GM18909 (cell line): ENCODE data around the gene DOK1.
A peak's percentile ranks its signal among the peaks of the same experiment; 100 is the strongest.

Experiments used
- ATAC-seq: cut with Tn5 transposase; IDR thresholded peaks from one replicate; pipeline ENCODE4 v1.9.1; 2021; ENCODE audit warnings: mild to moderate bottlenecking; ENCODE audit not compliant: unreplicated experiment, poor library complexity

DOK1 gene

GRCh38 chr2:74524955-74525716, 29.4 kb upstream of the DOK1 start:
- ATAC-seq, result no peak

- no peak for ATAC-seq
Observed at GRCh38 chr2:74525717-74526648, 28.5 kb upstream of the DOK1 start, which contains the start of gene DQX1. Gene DQX1 (minus strand): TSS chr2:74526231. CDS start chr2:74525729, 502 bp downstream.

GRCh38 chr2:74526649-74527230, 27.8 kb upstream of the DOK1 start:
- no peak for ATAC-seq

- ATAC-seq, result no peak
Observed at GRCh38 chr2:74527741-74528140, 26.8 kb upstream of the DOK1 start.

GRCh38 chr2:74528600-74529356, 25.7 kb upstream of the DOK1 start:
- ATAC-seq, result peak; percentile 9

GRCh38 chr2:74529357-74530238, 24.9 kb upstream of the DOK1 start, which contains the start of the genes AUP1 and HTRA2:
Gene AUP1 (minus strand): TSS chr2:74529706. CDS start chr2:74529629, 77 bp downstream.
Gene HTRA2 (plus strand): TSS chr2:74529933. CDS start chr2:74530007, 74 bp downstream.
- ATAC-seq, result peak; percentile 85

GRCh38 chr2:74530239-74531187, 24.0 kb upstream of the DOK1 start:
- peak; percentile 29 for ATAC-seq

- ATAC-seq, result no peak
Observed at GRCh38 chr2:74531666-74532065, 22.9 kb upstream of the DOK1 start.

- no peak for ATAC-seq
Observed at GRCh38 chr2:74532222-74532621, 22.3 kb upstream of the DOK1 start.

- ATAC-seq, result no peak
Observed at GRCh38 chr2:74533464-74533863, 21.1 kb upstream of the DOK1 start.

- ATAC-seq, result no peak
Observed at GRCh38 chr2:74534411-74534810, 20.1 kb upstream of the DOK1 start.

GRCh38 chr2:74535440-74535965, 19.0 kb upstream of the DOK1 start:
- ATAC-seq, result no peak

GRCh38 chr2:74536166-74536950, 18.2 kb upstream of the DOK1 start:
- no peak for ATAC-seq

GRCh38 chr2:74537140-74537539, 17.4 kb upstream of the DOK1 start:
- no peak for ATAC-seq

GRCh38 chr2:74538881-74539339, 15.6 kb upstream of the DOK1 start:
- ATAC-seq, result no peak

- ATAC-seq, result no peak
Observed at GRCh38 chr2:74540291-74540690, 14.2 kb upstream of the DOK1 start.

GRCh38 chr2:74542978-74543377, 11.5 kb upstream of the DOK1 start:
- ATAC-seq, result no peak
